ENCODE data around the gene HSPA1L.

DNA sequence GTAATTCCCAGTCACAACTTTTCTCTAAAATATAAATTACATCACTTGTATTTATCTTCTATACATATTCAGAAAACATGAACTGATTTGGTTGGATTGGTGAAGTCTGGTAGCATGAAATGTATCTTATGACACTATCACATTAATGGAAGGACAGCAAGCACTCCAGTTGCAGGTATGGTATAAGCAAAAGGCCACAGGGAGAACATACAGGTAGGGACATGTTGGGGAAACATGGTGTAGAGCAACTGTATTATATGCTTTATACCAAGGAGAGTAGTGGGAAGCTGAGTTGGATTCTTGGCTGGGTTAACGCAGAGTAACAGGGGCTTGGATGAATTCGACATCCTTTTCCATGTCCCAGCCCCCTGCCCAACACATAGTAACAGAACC is 18.1 kb downstream of the HSPA1L start:
- TF ChIP-seq POLR2A (IDR thresholded peaks at IDR 0.05), result no peak
- TF ChIP-seq POLR2AphosphoS5 (IDR thresholded peaks at IDR 0.05), result no peak
- TF ChIP-seq CTCF (IDR thresholded peaks at IDR 0.05), result no peak

All from breast epithelium (tissue), 3 donors.